ENCODE data around the gene ERBB4. TPM values are rescaled to one million over a fixed set of nuclear protein-coding genes. Genes with fewer than 3 reads are reported as not detected.

The ERBB4 gene
- total RNA-seq, 2 experiments from 2014 or later: not detected

DNA sequence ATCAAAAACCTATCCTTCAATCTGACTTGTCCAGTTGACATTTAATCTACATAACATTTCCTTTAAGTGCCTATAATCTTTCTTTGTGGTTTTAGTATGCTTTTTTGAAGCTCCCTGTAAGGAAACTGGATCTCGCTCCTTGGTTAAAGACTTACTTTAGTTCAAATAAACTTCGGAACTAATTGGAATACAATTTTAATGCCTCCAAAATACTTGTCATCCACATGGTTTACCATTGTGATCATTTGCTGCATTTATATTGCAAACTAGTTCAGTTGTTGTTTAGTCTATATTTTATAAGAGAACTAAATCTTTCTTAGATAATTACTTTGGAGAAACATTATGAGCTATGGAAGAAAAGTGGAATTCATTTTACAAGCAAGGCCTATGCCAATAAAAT is 496.0 kb downstream of the ERBB4 start:
- no peaks in the 10 kb centered on the region for H3K4me1 Mint-ChIP-seq (ENCODE audit: low read depth)
- DNase-seq (no peak), ATAC-seq (no peak)
- CTCF ChIA-PET: no interaction called here
- POLR2A ChIA-PET: no interaction called here
- H3K27ac Mint-ChIP-seq: no peak overlapping the region
- H3K4me3 Mint-ChIP-seq: no peak overlapping the region
- H3K36me3 Mint-ChIP-seq (ENCODE audit: low read depth): no peaks in the 10 kb centered on the region
- H3K9me3 Mint-ChIP-seq (ENCODE audit: insufficient read depth): no peaks in the 10 kb centered on the region
- no peaks in the 10 kb centered on the region for H3K27me3 Mint-ChIP-seq (ENCODE audit: low read depth)

DNA sequence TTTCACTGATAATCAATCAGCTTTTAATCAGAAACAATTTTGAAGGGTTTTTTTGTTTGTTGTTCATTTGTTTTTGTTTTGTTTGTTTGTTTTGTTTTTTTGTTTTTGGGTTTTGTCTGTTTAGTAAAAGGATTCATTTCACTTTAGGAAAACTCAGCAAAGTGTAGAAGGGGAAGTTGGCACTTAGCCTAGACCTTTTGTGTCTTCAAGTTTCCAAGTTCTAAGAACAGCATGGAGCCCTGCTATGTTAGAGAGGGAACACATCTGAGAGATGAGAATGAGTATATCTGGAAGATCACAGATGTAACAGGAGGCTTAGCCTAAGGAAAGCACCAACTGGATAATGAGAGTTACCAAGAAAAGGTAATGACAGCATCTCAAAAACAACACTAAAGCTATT is 501.5 kb downstream of the ERBB4 start:
- no peaks in the 10 kb centered on the region for H3K36me3 Mint-ChIP-seq (ENCODE audit: low read depth)
- H3K4me3 Mint-ChIP-seq: no peak overlapping the region
- DNase-seq (no peak), ATAC-seq (no peak)
- H3K4me1 Mint-ChIP-seq (ENCODE audit: low read depth): no peaks in the 10 kb centered on the region
- ChIA-PET CTCF (no interaction called here), POLR2A (no interaction called here)
- no peaks in the 10 kb centered on the region for H3K27me3 Mint-ChIP-seq (ENCODE audit: low read depth)
- H3K27ac Mint-ChIP-seq: no peak overlapping the region
- H3K9me3 Mint-ChIP-seq (ENCODE audit: insufficient read depth): no peaks in the 10 kb centered on the region

DNA sequence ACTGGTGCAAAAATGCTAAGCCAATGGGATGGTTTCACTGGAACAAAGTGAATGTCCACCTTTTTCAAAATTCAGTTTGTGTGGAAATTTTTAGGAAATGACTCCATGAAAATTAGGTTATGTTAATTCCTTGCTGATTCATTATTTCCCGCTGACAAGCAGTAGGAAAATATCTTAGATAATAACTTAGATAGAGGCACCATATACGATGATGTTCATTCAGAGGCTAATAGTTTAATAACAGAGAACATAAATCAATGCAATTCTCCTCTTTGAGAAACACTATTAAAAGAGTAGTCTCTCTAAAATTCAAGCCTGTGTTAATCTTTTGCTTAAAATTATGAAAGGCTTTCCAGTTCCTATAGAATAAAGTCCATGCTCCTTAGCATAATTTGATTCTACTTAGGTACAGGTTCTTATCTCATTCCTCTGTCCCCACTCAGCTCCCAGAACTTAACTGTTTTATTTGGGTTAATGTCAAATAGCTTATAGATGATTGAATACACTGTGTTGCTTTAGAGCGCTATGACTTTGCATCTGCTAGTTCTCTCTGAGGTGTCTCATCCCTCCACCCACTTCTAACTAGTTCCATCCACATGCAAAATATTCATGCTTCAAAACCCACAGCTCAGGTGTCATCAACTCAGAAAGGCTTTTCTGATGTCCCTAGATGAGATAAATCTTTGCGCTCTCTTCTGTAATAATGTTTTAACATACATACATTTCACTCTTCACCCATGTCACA is 503.6 kb downstream of the ERBB4 start:
- Mint-ChIP-seq H3K27me3 (ENCODE audit: low read depth) (no peaks in the 10 kb centered on the region), H3K36me3 (ENCODE audit: low read depth) (no peaks in the 10 kb centered on the region), H3K9me3 (ENCODE audit: insufficient read depth) (no peaks in the 10 kb centered on the region), H3K4me1 (ENCODE audit: low read depth) (no peaks in the 10 kb centered on the region), H3K4me3 (no peak overlapping the region), H3K27ac (no peak overlapping the region)
- ATAC-seq: no peak
- ChIA-PET POLR2A (no interaction called here), CTCF (no interaction called here)
- no peak for DNase-seq

DNA sequence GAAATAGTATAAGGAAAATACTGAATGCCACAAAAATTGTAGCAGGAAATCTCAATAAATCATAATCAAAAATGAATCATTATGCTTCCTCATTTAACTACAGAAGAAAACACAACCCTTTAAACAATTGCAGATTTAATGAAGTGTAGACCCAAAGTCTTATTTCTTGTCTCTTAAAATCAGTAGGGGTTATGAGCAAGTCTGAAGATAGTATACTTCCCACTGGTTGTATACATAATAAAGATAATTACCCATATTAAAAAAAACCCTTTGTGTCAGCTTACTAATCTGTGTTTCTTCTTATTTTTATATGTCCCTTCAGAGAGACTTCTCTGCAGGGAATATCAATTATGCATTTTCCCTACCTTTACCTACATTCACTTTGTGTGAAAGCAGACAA is 504.7 kb downstream of the ERBB4 start:
- Mint-ChIP-seq H3K4me1 (ENCODE audit: low read depth) (no peaks in the 10 kb centered on the region), H3K9me3 (ENCODE audit: insufficient read depth) (no peaks in the 10 kb centered on the region), H3K27ac (no peak overlapping the region), H3K36me3 (ENCODE audit: low read depth) (no peaks in the 10 kb centered on the region), H3K4me3 (no peak overlapping the region), H3K27me3 (ENCODE audit: low read depth) (no peaks in the 10 kb centered on the region)
- CTCF ChIA-PET: no interaction called here
- POLR2A ChIA-PET: no interaction called here
- DNase-seq (no peak), ATAC-seq (no peak)

DNA sequence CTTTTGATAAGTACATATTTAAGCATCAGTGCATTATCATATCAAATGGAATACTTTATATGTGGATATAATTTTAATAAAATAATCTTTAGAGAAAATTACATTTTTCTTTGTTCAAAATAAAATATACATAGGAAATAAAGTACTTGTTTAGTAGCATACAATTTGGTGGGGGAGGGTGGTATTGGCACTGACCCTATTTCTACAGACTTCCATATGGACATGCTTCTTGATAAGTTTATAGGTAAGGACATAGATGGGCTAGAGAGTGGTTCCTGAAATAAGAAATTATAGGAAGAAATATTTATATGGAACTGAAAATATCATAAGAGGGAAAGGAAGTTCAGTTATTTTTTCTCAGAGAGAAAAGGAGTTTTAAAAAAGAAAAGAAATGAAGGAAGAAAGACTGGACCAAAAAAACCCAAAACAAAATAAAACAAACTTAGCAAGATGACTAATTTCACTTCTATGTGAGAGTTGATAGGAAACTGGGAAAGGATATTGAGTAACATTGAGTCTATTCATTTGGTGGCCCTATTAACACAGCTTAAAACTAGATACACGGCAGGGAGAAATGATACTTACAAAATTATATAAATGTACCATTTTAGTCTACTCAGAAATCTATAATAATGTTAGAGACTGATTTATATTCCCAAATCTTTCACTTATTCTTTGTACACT is 505.9 kb downstream of the ERBB4 start:
- no peaks in the 10 kb centered on the region for H3K36me3 Mint-ChIP-seq (ENCODE audit: low read depth)
- ChIA-PET CTCF (no interaction called here), POLR2A (no interaction called here)
- no peak overlapping the region for H3K4me3 Mint-ChIP-seq
- ATAC-seq (no peak), DNase-seq (no peak)
- no peaks in the 10 kb centered on the region for H3K27me3 Mint-ChIP-seq (ENCODE audit: low read depth)
- no peaks in the 10 kb centered on the region for H3K4me1 Mint-ChIP-seq (ENCODE audit: low read depth)
- no peak overlapping the region for H3K27ac Mint-ChIP-seq
- no peaks in the 10 kb centered on the region for H3K9me3 Mint-ChIP-seq (ENCODE audit: insufficient read depth)

DNA sequence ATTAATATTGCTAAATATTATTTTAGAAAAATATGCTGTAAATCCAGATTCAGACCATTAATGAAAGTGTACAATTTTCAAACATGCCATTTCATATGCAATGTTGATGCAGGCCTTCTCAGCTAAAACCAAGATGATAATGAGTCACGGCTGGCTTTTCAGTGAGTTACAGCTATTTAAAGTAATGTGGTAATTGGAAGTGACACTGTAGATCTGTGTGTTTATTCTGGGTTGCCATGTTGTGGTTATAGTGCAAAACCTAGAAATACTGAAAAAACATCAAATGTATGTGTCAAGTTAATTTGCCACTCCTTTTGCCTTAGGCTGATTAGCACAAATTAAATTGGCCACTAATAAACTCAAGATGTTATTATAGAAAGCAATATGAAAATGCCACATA is 506.6 kb downstream of the ERBB4 start:
- POLR2A ChIA-PET: no interaction called here
- H3K4me1 Mint-ChIP-seq (ENCODE audit: low read depth): no peaks in the 10 kb centered on the region
- no peak overlapping the region for H3K4me3 Mint-ChIP-seq
- no peaks in the 10 kb centered on the region for H3K27me3 Mint-ChIP-seq (ENCODE audit: low read depth)
- CTCF ChIA-PET: no interaction called here
- no peaks in the 10 kb centered on the region for H3K36me3 Mint-ChIP-seq (ENCODE audit: low read depth)
- H3K9me3 Mint-ChIP-seq (ENCODE audit: insufficient read depth): no peaks in the 10 kb centered on the region
- H3K27ac Mint-ChIP-seq: no peak overlapping the region
- DNase-seq (no peak), ATAC-seq (no peak)

DNA sequence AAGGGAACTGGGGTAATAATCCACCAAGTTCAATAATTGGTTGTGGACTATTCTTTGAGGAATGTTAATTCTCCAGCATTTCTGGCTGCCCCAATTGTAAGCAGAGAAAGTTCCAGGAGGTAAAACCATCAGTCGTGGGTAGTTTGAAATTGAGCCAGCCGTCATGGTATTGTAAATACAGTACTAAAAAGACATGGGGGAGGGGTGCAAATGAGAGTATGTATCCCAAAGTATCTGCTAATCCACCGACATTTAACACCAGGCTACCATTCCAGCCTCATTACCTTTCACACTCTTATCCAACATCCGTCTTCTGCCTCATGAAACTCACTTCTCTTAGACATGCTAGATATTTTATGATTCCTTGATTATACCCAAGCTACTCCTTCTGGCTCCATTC is 507.9 kb downstream of the ERBB4 start:
- Mint-ChIP-seq H3K36me3 (ENCODE audit: low read depth) (no peaks in the 10 kb centered on the region), H3K4me1 (ENCODE audit: low read depth) (no peaks in the 10 kb centered on the region), H3K27ac (no peak overlapping the region), H3K4me3 (no peak overlapping the region), H3K27me3 (ENCODE audit: low read depth) (no peaks in the 10 kb centered on the region), H3K9me3 (ENCODE audit: insufficient read depth) (no peaks in the 10 kb centered on the region)
- ChIA-PET POLR2A (no interaction called here), CTCF (no interaction called here)
- no peak for ATAC-seq
- no peak for DNase-seq

DNA sequence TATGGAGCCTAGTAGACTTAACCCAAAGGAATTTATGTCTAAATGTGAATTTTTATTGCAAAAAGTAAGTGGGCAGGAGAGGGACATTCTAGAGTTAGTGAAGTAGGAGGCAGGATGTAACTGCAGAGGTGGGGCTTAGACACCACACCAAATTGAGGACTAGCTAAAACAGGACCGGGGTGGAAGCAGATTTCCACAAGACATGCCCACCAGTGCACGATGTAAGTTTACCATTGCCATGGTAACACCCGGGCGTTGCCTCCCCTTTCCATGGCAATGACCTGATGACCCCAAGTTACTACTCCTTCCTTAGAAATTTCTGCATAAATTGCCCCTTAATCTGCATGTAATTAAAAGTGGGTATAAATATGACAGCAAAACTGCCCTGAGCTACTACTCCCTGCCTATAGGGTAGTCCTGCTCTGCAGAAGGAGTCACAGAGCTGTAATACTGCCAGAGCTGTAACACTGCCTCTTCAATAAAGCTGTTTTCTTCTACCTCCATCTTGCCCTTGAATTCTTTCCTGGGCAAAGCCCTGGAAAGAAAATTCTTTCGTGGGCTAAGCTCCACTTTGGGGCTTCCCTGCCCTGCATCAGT is 509.7 kb downstream of the ERBB4 start:
- DNase-seq (no peak), ATAC-seq (no peak)
- Mint-ChIP-seq H3K27me3 (ENCODE audit: low read depth) (no peaks in the 10 kb centered on the region), H3K4me1 (ENCODE audit: low read depth) (no peaks in the 10 kb centered on the region), H3K27ac (no peak overlapping the region), H3K9me3 (ENCODE audit: insufficient read depth) (no peaks in the 10 kb centered on the region), H3K36me3 (ENCODE audit: low read depth) (no peaks in the 10 kb centered on the region), H3K4me3 (no peak overlapping the region)
- ChIA-PET CTCF (no interaction called here), POLR2A (no interaction called here)

DNA sequence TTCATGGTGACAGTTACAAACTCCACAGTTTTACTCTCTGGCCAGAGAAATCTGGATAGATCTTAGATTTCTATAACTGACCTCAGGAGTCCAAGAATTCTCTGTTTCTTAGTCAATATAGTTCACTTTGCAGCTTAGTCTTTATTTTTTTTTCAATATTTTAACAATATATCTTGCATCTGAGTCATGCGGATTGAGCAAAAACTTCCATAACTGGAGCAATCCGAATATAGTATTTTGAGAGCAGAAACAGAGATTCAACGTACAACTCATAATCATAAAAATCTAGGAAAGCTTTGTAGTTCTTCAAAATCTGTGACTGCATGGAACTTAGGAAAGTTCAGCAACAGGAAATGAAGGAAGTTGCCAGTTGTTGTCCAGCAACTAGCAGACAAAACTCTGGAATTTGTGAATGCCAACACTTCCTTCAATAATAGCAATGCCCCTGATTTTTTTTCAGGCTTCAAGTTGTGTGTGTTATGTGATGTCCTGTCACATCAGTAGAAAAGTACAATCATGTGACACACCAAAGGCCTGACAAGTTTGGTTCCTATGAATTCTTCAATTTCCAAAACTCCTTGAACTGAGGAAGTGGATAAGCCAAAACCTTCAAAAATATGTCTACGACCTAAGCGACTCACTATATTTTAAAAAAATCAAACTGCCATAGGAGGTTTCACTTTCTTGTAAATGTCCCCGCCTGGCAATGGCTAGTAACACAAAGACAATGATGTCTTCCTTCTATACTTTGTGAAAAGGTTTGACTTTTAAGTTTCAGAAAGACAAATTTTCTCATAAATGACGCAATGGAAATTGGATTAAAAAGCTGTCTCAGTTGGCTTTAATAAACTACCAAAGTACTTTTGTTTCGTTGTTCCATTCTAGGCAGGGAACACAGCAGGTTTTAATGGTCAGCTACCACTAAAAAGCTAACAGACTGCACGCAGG is 510.6 kb downstream of the ERBB4 start:
- H3K27ac Mint-ChIP-seq: no peak overlapping the region
- ATAC-seq: no peak
- POLR2A ChIA-PET: no interaction called here
- H3K4me3 Mint-ChIP-seq: no peak overlapping the region
- H3K27me3 Mint-ChIP-seq (ENCODE audit: low read depth): no peaks in the 10 kb centered on the region
- CTCF ChIA-PET: no interaction called here
- no peaks in the 10 kb centered on the region for H3K9me3 Mint-ChIP-seq (ENCODE audit: insufficient read depth)
- H3K36me3 Mint-ChIP-seq (ENCODE audit: low read depth): no peaks in the 10 kb centered on the region
- DNase-seq: no peak
- no peaks in the 10 kb centered on the region for H3K4me1 Mint-ChIP-seq (ENCODE audit: low read depth)

DNA sequence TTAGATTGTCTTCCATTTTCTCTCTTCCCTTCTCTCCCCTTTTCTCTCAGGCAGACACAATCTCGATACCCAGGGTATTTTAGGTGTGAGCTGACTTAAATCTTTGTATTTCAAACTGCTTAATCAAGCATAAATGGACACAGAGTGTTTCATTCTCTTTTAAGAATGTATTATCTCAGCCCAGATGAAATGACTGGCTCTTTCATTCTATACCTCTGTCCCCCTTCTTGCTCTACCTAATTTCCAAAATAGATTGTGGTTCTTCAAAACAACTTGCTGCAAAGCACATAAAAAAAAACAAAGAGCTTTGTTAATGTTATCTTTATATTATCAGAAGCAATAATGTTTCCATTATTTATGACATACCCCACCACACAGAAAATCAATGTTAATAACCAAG is 514.6 kb downstream of the ERBB4 start:
- H3K4me1 Mint-ChIP-seq (ENCODE audit: low read depth): no peaks in the 10 kb centered on the region
- H3K36me3 Mint-ChIP-seq (ENCODE audit: low read depth): no peaks in the 10 kb centered on the region
- no peaks in the 10 kb centered on the region for H3K9me3 Mint-ChIP-seq (ENCODE audit: insufficient read depth)
- no peak overlapping the region for H3K4me3 Mint-ChIP-seq
- ATAC-seq (no peak), DNase-seq (no peak)
- CTCF ChIA-PET: no interaction called here
- POLR2A ChIA-PET: no interaction called here
- H3K27me3 Mint-ChIP-seq (ENCODE audit: low read depth): no peaks in the 10 kb centered on the region
- H3K27ac Mint-ChIP-seq: no peak overlapping the region

DNA sequence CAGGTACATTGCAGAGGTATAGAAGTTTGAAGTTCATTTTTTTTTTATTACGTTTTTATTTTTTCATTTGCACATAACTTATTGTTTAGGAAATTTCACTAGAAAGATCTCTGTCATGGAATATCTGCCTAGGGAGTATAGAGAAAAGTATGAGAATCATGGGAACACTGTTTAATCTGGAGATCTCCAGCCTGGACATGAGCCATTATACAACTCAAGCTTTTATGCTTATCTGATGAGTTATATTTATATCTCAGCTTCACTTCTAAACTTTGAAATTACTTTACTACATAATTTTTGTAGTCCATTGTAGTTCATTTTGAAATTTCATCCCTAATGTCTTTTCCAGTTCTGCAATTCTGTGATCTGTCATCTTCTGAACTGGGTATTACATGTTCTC is 515.6 kb downstream of the ERBB4 start:
- ATAC-seq: no peak
- H3K27me3 Mint-ChIP-seq (ENCODE audit: low read depth): no peaks in the 10 kb centered on the region
- POLR2A ChIA-PET: interaction anchor here (0.6 kb wide), 1 partner anchor 21 kb away, joined by 3 read pairs; no protein-coding TSS in a partner anchor
- no peak for DNase-seq
- no peaks in the 10 kb centered on the region for H3K4me1 Mint-ChIP-seq (ENCODE audit: low read depth)
- no peak overlapping the region for H3K4me3 Mint-ChIP-seq
- CTCF ChIA-PET: no interaction called here
- no peaks in the 10 kb centered on the region for H3K36me3 Mint-ChIP-seq (ENCODE audit: low read depth)
- H3K27ac Mint-ChIP-seq: no peak overlapping the region
- no peaks in the 10 kb centered on the region for H3K9me3 Mint-ChIP-seq (ENCODE audit: insufficient read depth)

DNA sequence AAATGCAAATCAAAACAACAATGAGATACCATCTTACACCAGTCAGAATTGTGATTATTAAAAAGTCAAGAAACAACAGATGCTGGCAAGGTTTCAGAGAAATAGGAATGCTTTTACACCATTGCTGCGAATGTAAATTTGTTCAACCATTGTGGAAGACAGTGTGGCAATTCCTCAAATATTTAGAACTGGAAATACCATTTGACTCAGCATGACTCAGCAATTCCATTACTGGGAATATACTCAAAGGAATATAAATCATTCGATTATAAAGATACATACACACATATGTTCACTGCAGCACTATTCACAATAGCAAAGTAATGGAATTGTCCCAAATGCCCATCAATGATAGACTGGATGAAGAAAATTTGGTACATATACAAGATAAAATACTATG is 516.7 kb downstream of the ERBB4 start:
- ATAC-seq (no peak), DNase-seq (no peak)
- ChIA-PET POLR2A (no interaction called here), CTCF (no interaction called here)
- Mint-ChIP-seq H3K4me1 (ENCODE audit: low read depth) (no peaks in the 10 kb centered on the region), H3K9me3 (ENCODE audit: insufficient read depth) (no peaks in the 10 kb centered on the region), H3K27me3 (ENCODE audit: low read depth) (no peaks in the 10 kb centered on the region), H3K4me3 (no peak overlapping the region), H3K36me3 (ENCODE audit: low read depth) (no peaks in the 10 kb centered on the region), H3K27ac (no peak overlapping the region)

All from activated CD8-positive, alpha-beta T cell treated with anti-CD3 and anti-CD28 coated beads, Interleukin-2, amount 10 ng/mL, durations not matched to agents 7 days and 5 days (primary cell).